ENCODE results near the gene NRL. TPM values are rescaled to one million over a fixed set of nuclear protein-coding genes. Genes with fewer than 3 reads are reported as not detected.

The NRL gene
- total RNA-seq, 3 donors from 2014 or later = 1.2 to 2.3 (median 1.4) TPM

DNA sequence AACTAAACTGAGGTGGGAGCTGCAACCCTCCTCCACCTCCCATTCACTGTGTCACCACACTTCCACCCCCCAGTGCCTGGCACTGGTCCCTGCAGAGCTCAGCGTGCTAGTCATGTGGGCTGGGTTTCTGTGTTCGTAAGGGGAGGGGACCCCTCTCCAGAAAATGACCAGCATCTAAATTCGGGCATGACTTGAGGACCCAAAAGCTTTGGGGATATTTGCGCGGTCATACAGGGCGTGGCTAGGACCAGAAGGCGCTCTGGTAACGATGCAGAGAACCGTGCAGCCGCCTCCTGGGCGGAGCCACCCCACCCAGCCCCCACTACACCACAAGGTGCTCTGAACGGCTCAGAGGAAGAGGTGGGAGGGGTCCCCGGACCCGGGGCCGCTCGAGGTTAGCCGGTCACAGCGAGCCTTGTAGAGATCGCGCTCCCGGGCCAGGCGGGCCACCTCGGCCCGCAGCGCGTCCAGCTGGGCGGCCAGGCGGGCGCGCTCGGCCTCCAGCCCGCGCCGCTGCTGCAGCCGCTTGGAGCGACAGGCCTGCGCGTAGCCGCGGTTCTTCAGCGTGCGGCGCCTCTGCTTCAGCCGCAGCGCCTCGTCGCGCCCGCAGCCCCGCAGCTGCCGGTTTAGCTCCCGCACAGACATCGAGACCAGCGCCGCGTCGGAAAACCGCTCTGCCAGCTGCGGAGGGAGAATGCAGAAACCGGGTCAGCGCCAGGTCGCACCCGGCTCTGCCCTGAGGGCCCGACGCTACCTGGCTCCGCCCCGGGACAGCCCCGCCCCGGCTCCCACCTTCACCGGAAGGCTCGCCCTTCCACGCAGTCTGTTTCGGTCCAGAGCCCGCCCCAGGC lies 33.6 kb downstream of the NRL start:
- no peaks in the 10 kb centered on the region for H3K27me3 Mint-ChIP-seq (ENCODE audit: low read depth)
- peaks cover 19% of the 10 kb centered on the region for H3K4me1 Mint-ChIP-seq (ENCODE audit: low read depth)
- ATAC-seq (peak; percentile 94 to 95), DNase-seq (peak; percentile 55)
- no peaks in the 10 kb centered on the region for H3K36me3 Mint-ChIP-seq (ENCODE audit: insufficient read depth)
- no peaks in the 10 kb centered on the region for H3K9me3 Mint-ChIP-seq
- peak overlapping the region; percentile 79 for H3K4me3 Mint-ChIP-seq

GRCh38 chr14:24080142-24080530 lies 34.6 kb downstream of the NRL start:
- no peak for DNase-seq
- no peak for ATAC-seq
- peaks cover 19% of the 10 kb centered on the region for H3K4me1 Mint-ChIP-seq (ENCODE audit: low read depth)
- H3K9me3 Mint-ChIP-seq = no peaks in the 10 kb centered on the region
- no peaks in the 10 kb centered on the region for H3K27me3 Mint-ChIP-seq (ENCODE audit: low read depth)
- H3K36me3 Mint-ChIP-seq (ENCODE audit: insufficient read depth) = no peaks in the 10 kb centered on the region
- peak overlapping the region; percentile 79 for H3K4me3 Mint-ChIP-seq

DNA sequence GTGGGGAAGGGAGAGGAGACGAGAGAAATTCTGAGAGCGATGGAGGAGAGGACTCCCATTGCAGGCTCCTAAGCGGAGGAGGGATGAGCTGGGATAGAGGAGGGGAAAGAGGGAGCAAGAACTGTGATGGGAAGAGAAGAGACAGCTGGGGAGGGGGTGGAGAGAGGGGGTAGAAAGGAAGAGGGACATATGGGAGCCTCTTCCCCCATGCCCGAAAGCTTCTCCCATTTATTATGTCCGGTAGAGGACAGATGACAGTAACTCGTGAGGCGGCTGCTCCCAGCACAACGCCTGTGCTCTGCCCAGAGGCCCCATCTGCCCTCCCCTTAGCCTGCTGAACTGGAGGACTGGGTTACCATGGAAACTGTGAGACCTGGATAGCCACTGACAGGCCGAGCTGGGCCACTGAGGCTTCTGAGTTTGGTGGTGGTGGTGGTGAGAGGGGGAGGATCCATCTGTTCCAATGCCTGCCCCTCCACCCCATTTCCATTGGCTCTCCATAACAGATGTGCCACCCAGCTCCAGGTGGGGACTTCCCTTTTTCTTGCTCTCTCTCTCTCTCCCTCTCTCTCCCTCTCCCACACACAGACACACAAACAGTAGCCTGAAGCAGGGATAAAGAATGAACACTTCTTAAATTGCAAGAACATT lies 35.1 kb downstream of the NRL start:
- no peaks in the 10 kb centered on the region for H3K27me3 Mint-ChIP-seq (ENCODE audit: low read depth)
- no peaks in the 10 kb centered on the region for H3K9me3 Mint-ChIP-seq
- ATAC-seq = no peak
- DNase-seq = no peak
- no peak overlapping the region for H3K4me3 Mint-ChIP-seq
- H3K36me3 Mint-ChIP-seq (ENCODE audit: insufficient read depth) = no peaks in the 10 kb centered on the region
- peaks cover 19% of the 10 kb centered on the region for H3K4me1 Mint-ChIP-seq (ENCODE audit: low read depth)

DNA sequence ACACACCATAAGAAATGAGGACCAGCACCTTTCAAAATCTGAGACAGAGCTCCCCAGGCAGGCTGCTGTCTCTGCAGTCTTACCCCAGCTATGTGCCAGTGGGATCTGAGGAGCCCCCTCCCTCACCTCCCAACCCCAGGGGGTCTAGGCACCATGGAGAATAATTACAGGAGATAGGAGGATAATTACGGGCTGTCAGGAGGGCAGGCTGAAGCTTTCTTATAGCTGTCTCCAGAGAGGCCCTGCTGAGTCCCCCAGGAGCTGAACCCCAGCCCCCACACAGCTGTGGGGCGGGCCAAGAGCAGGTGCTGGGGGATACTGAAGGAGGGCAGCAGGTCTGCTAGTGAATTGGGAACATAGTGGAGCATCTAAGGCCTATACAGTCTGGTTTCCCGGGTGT lies 36.6 kb downstream of the NRL start:
- DNase-seq = no peak
- H3K36me3 Mint-ChIP-seq (ENCODE audit: insufficient read depth) = no peaks in the 10 kb centered on the region
- H3K9me3 Mint-ChIP-seq = no peaks in the 10 kb centered on the region
- H3K27me3 Mint-ChIP-seq (ENCODE audit: low read depth) = no peaks in the 10 kb centered on the region
- H3K4me3 Mint-ChIP-seq = no peak overlapping the region
- ATAC-seq = no peak
- peaks cover 19% of the 10 kb centered on the region for H3K4me1 Mint-ChIP-seq (ENCODE audit: low read depth)

- H3K4me1 Mint-ChIP-seq (ENCODE audit: low read depth) = peaks cover 17% of the 10 kb centered on the region
- no peaks in the 10 kb centered on the region for H3K27me3 Mint-ChIP-seq (ENCODE audit: low read depth)
- H3K4me3 Mint-ChIP-seq = no peak overlapping the region
- no peaks in the 10 kb centered on the region for H3K36me3 Mint-ChIP-seq (ENCODE audit: insufficient read depth)
- no peaks in the 10 kb centered on the region for H3K9me3 Mint-ChIP-seq
- DNase-seq = no peak
- ATAC-seq = no peak
These were observed 37.7 kb downstream of the NRL start for GRCh38 chr14:24077086-24077485.

GRCh38 chr14:24076302-24076601 lies 38.5 kb downstream of the NRL start:
- H3K36me3 Mint-ChIP-seq (ENCODE audit: insufficient read depth) = no peaks in the 10 kb centered on the region
- H3K4me3 Mint-ChIP-seq = no peak overlapping the region
- no peaks in the 10 kb centered on the region for H3K27me3 Mint-ChIP-seq (ENCODE audit: low read depth)
- ATAC-seq (no peak), DNase-seq (no peak)
- H3K4me1 Mint-ChIP-seq (ENCODE audit: low read depth) = peaks cover 13% of the 10 kb centered on the region
- no peaks in the 10 kb centered on the region for H3K9me3 Mint-ChIP-seq

DNA sequence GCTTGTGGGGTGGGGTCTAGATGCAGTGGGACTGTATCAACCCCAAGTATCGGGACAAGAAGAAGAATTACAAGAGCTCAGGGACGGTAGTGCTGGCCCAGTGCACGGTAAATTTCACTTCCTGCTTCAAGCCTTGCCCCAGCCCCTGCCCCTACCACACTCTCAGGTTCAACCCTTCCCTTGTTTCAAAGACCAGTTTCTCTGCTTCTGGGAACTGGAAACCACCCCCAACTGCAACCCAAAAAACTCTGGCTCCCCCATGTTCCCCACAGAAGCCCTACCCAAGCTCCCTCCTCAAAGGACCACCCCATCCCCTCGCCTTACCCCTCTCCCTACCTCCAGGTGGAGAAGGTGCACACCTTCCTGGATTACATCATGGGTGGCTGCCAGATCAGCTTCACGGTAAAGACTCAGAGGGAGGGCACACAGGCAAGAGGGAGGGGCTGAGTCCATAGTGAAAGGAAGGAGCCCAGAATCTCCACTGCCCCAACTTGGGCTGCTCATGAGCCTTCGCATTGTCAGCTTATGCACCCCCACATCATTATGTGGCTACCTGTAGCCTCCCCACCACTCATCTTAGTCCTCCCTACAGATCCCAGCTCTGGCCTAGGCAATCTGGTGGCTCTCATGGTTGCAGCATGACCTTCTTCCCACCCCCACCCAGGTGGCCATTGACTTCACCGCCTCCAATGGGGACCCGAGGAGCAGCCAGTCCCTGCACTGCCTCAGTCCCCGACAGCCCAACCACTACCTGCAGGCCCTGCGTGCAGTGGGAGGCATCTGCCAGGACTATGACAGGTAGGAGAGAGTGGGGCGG lies 39.1 kb downstream of the NRL start:
- no peak overlapping the region for H3K4me3 Mint-ChIP-seq
- no peaks in the 10 kb centered on the region for H3K9me3 Mint-ChIP-seq
- H3K4me1 Mint-ChIP-seq (ENCODE audit: low read depth) = peaks cover 15% of the 10 kb centered on the region
- ATAC-seq (no peak), DNase-seq (no peak)
- no peaks in the 10 kb centered on the region for H3K36me3 Mint-ChIP-seq (ENCODE audit: insufficient read depth)
- peaks cover 4% of the 10 kb centered on the region for H3K27me3 Mint-ChIP-seq (ENCODE audit: low read depth)

DNA sequence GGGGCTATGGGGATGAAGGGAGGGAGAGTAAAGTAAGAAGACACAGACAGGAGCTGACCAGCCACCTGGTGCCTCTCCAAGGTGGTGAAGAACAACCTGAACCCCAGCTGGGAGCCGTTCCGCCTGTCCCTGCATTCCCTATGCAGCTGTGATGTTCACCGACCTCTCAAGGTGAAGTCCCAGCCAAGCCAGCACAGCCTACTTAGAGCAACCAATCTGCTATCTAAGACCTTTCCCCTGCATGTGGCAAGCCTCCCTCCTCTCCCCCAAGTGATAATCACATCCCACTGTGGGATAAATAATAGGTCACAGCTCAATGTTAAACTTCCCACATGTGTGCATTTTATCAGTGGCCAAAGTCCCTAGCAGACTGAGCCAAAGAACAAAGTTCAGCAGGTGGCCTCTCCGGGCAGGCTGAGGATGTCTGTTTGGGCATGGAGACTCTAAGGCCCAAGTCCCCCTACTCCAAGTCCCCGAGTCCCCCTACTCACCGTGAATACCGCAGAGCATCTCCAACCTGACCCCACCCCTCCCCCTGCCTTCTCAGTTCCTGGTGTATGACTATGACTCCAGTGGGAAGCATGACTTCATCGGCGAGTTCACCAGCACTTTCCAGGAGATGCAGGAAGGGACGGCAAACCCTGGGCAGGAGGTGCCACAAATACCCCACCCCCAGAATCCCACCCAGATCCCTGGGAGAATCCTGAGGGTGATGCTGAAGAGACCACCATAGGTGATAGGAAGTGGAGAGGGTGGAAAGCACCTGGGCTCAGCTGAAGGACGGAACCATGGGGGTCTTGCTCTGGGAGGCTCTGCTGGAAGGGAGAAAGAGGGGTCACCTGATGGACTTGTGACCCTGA lies 39.9 kb downstream of the NRL start:
- no peaks in the 10 kb centered on the region for H3K36me3 Mint-ChIP-seq (ENCODE audit: insufficient read depth)
- no peaks in the 10 kb centered on the region for H3K9me3 Mint-ChIP-seq
- peaks cover 4% of the 10 kb centered on the region for H3K27me3 Mint-ChIP-seq (ENCODE audit: low read depth)
- no peak overlapping the region for H3K4me3 Mint-ChIP-seq
- DNase-seq (no peak), ATAC-seq (no peak)
- H3K4me1 Mint-ChIP-seq (ENCODE audit: low read depth) = peaks cover 13% of the 10 kb centered on the region

DNA sequence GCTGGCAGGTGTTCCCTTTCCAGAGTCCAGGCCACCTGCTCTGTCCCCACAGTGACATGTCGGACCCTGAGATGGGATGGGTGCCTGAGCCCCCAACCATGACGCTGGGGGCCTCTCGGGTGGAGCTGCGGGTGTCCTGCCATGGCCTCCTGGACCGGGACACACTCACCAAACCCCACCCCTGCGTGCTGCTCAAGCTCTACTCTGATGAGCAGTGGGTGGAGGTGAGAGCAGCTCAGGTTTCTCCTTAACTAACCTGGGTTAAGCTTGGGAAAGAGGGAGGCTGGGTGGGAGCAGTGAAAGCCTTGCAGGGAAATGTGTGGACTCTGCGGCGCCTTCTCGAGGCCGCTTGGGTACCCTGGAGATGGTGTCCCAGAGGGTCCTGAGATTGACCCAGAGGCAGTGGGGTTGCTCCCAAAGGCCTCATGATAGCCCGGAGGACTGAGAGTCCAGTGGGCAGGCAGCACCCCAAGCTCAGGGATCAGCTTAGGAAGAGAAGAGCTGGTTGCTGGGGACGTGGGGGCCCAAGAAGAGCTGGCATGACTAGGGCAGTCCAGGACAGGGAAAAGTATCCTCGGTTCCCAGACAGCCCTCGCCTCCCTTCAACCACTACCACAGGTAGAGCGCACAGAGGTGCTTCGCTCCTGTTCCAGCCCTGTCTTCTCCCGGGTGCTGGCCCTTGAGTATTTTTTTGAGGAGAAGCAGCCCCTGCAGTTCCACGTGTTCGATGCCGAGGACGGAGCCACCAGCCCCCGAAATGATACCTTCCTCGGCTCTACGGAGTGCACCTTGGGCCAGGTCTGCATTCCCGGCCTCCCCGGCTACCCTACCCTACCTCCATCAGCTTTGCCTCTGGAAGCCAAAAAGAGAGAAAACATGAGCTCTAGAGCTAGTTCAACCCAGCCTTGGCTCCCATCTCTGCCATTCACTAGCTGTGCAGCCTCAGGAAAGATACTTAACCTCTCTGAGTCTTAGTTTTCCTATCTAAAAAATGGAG lies 41.6 kb downstream of the NRL start:
- DNase-seq (no peak), ATAC-seq (no peak)
- peaks cover 4% of the 10 kb centered on the region for H3K27me3 Mint-ChIP-seq (ENCODE audit: low read depth)
- H3K4me1 Mint-ChIP-seq (ENCODE audit: low read depth) = peaks cover 11% of the 10 kb centered on the region
- H3K9me3 Mint-ChIP-seq = no peaks in the 10 kb centered on the region
- no peaks in the 10 kb centered on the region for H3K36me3 Mint-ChIP-seq (ENCODE audit: insufficient read depth)
- no peak overlapping the region for H3K4me3 Mint-ChIP-seq

DNA sequence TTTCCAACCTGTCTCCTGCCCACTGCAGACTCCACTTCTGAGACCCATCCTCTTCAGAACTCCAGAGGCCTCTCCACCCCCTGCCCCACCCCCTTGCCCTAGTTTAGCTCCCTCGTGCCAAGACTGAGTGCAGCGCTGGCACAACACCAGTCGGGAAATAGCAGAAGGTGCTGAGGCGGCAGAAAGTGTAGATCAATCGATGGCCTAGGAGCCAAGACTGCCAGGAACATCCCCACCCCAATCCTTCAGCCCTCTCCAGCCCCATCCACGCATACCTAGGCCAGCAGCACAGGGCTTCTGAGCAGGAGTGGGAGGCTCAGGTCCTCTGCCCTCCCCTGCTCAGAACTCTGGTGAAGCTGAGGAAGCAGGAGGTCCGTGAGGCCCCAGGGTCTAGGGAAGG lies 42.3 kb downstream of the NRL start:
- Mint-ChIP-seq H3K4me1 (ENCODE audit: low read depth) (peaks cover 11% of the 10 kb centered on the region), H3K4me3 (no peak overlapping the region), H3K9me3 (no peaks in the 10 kb centered on the region), H3K36me3 (ENCODE audit: insufficient read depth) (peaks cover 2% of the 10 kb centered on the region), H3K27me3 (ENCODE audit: low read depth) (peaks cover 4% of the 10 kb centered on the region)
- DNase-seq = no peak
- ATAC-seq = no peak

DNA sequence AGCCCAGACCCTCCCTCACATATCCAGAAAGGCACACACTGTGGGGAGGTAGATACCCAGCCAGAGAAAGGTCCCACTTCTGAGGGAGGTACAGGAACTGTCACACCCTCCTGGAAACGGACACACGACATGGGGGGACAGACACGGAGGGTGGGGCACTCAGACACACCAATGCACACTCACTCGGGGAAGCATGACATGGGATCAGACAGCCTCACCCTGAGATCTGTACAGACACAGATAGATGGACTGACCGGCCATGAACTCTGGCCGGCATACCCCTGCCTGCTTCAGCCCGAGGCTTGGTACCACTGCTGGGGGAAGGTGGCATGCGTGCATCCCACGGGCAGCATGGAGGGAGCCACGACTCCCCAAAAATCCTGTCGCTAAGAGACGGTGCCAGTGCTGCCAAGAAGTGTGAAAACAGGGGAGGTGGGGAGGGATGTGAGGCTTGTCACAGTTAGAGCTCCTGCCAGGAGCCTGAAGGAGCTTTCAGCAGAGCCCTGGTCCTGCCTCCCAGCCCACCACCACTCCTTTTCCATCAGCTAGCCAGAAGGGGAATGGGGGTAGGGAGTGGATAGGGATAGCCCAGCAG lies 42.8 kb downstream of the NRL start:
- Mint-ChIP-seq H3K27me3 (ENCODE audit: low read depth) (peaks cover 4% of the 10 kb centered on the region), H3K36me3 (ENCODE audit: insufficient read depth) (peaks cover 3% of the 10 kb centered on the region), H3K4me3 (no peak overlapping the region), H3K9me3 (no peaks in the 10 kb centered on the region), H3K4me1 (ENCODE audit: low read depth) (peaks cover 11% of the 10 kb centered on the region)
- no peak for ATAC-seq
- no peak for DNase-seq

DNA sequence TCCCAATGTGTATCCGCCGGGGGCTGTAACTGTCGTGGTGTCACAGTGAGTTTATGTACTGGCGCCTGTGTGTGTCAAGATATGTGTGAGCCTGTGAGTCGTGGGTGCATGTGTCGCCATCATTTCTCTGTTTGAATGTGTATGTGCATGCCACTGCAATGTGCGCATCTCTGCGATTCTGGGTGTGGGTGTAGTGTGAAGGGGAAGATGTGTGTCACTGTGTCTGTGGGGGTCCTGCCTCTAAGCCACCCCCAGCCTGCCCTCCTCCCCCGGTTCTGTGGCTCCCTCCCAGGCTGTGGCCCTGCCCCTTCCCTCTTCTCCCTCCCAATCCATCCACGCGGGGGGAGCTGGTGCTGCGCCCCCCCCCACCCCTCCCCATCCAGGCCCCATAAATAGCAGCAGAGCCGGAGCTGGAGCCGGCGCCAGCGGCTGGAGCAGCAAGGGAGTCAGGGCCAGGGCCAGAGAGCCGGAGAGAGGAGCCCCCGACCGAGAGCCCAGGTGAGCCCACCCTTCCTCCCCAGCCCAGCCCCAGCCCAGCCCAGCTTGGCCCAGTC lies 43.5 kb downstream of the NRL start, which contains the start of gene CPNE6:
CPNE6 (plus strand) TSS at position 419 of the 554 bp plus-strand sequence. CDS start 1,375 bp downstream, outside the sequence.
- peaks cover 11% of the 10 kb centered on the region for H3K4me1 Mint-ChIP-seq (ENCODE audit: low read depth)
- DNase-seq (no peak), ATAC-seq (peak; percentile 86 to 96)
- peaks cover 4% of the 10 kb centered on the region for H3K27me3 Mint-ChIP-seq (ENCODE audit: low read depth)
- H3K4me3 Mint-ChIP-seq = no peak within 1 kb of the TSS
- H3K36me3 Mint-ChIP-seq (ENCODE audit: insufficient read depth) = peaks cover 3% of the 10 kb centered on the region
- no peaks in the 10 kb centered on the region for H3K9me3 Mint-ChIP-seq
